ENCODE data around the gene SAMD11. TPM values are rescaled to one million over a fixed set of nuclear protein-coding genes. Genes with fewer than 3 reads are reported as not detected.
"Not testable (repeated sequence)": the region's sequence is repeated elsewhere in the genome, so short reads cannot be mapped to it uniquely, and the experiment has no call there.

SAMD11 gene
- polyA plus RNA-seq, 5 donors, result 23.2 to 66.4 (median 32.9) TPM

- DNase-seq, result no peak
Measured at GRCh38 chr1:974687-975328, 51.1 kb downstream of the SAMD11 start.

GRCh38 chr1:975365-975764 is 51.6 kb downstream of the SAMD11 start:
- DNase-seq, result no peak

GRCh38 chr1:975896-976683 is 52.4 kb downstream of the SAMD11 start:
- peak; percentile 38 to 48 for DNase-seq

- not testable (repeated sequence) for DNase-seq
Measured at GRCh38 chr1:976791-977190, 53.1 kb downstream of the SAMD11 start.

GRCh38 chr1:978069-978834 is 54.5 kb downstream of the SAMD11 start:
- DNase-seq, result no peak

- DNase-seq, result no peak
Measured at GRCh38 chr1:978835-979743, 55.4 kb downstream of the SAMD11 start.

- DNase-seq, result no peak
Measured at GRCh38 chr1:979744-980072, 56.0 kb downstream of the SAMD11 start.

GRCh38 chr1:980137-980571 is 56.4 kb downstream of the SAMD11 start:
- no peak for DNase-seq

GRCh38 chr1:980602-981395 is 57.1 kb downstream of the SAMD11 start:
- no peak for DNase-seq

GRCh38 chr1:981491-981954 is 57.8 kb downstream of the SAMD11 start:
- no peak for DNase-seq

GRCh38 chr1:981955-982558 is 58.3 kb downstream of the SAMD11 start, which contains the start of gene PERM1:
Gene PERM1, minus strand, starts transcription at chr1:982093. Its CDS starts 1,064 bp downstream, at chr1:981029.
- DNase-seq, result no peak

GRCh38 chr1:982765-983436 is 59.2 kb downstream of the SAMD11 start:
- DNase-seq, result no peak

GRCh38 chr1:983798-984475 is 60.2 kb downstream of the SAMD11 start:
- DNase-seq, result peak in 1 of 2 donors; percentile 23

GRCh38 chr1:984476-984814 is 60.7 kb downstream of the SAMD11 start:
- no peak for DNase-seq

- no peak for DNase-seq
Measured at GRCh38 chr1:985126-985525, 61.4 kb downstream of the SAMD11 start.

- DNase-seq, result not testable (repeated sequence)
Measured at GRCh38 chr1:988061-988460, 64.3 kb downstream of the SAMD11 start.

- DNase-seq, result not testable (repeated sequence)
Measured at GRCh38 chr1:991275-991674, 67.6 kb downstream of the SAMD11 start.

- no peak for DNase-seq
Measured at GRCh38 chr1:991895-992294, 68.2 kb downstream of the SAMD11 start.

- no peak for DNase-seq
Measured at GRCh38 chr1:992362-992761, 68.6 kb downstream of the SAMD11 start.
